ENCODE data around the gene CACHD1.
"Not testable (repeated sequence)": the region's sequence is repeated elsewhere in the genome, so short reads cannot be mapped to it uniquely, and the experiment has no call there.

The CACHD1 gene

GRCh38 chr1:64711266-64711665, 241.3 kb downstream of the CACHD1 start:
- no peak for DNase-seq

- DNase-seq: no peak
Measured at GRCh38 chr1:64712049-64712448, 242.1 kb downstream of the CACHD1 start.

GRCh38 chr1:64715186-64715585, 245.3 kb downstream of the CACHD1 start:
- DNase-seq: no peak

GRCh38 chr1:64721135-64721534, 251.2 kb downstream of the CACHD1 start:
- no peak for DNase-seq

GRCh38 chr1:64721576-64722145, 251.7 kb downstream of the CACHD1 start:
- no peak for DNase-seq

- no peak for DNase-seq
Measured at GRCh38 chr1:64727861-64728260, 257.9 kb downstream of the CACHD1 start.

- DNase-seq: no peak
Measured at GRCh38 chr1:64733581-64734286, 263.8 kb downstream of the CACHD1 start.

- DNase-seq: no peak
Measured at GRCh38 chr1:64734287-64734652, 264.3 kb downstream of the CACHD1 start.

GRCh38 chr1:64740687-64741086, 270.8 kb downstream of the CACHD1 start:
- DNase-seq: not testable (repeated sequence)
